NOMO-1 (cell line): ENCODE data around the gene RBFOX2.
"Not testable (repeated sequence)": the region's sequence is repeated elsewhere in the genome, so short reads cannot be mapped to it uniquely, and the experiment has no call there.

Experiments
- DNase-seq, 2 experiments: peaks; one replicate each; lab custom pipeline; 2025; ENCODE audit not compliant: unreplicated experiment in 2 of 2; lab: John Stamatoyannopoulos, UW

Gene RBFOX2

GRCh38 chr22:35749808-35750207 is 278.8 kb downstream of the RBFOX2 start:
- DNase-seq: no peak

GRCh38 chr22:35746946-35747703 is 281.5 kb downstream of the RBFOX2 start:
- no peak for DNase-seq

- DNase-seq: no peak
These were observed 282.4 kb downstream of the RBFOX2 start for GRCh38 chr22:35746248-35746647.

- no peak for DNase-seq
These were observed 285.2 kb downstream of the RBFOX2 start for GRCh38 chr22:35743326-35743860.

- DNase-seq: no peak
These were observed 286.1 kb downstream of the RBFOX2 start for GRCh38 chr22:35742342-35743100.

GRCh38 chr22:35740616-35741015 is 288.0 kb downstream of the RBFOX2 start:
- no peak for DNase-seq

- no peak for DNase-seq
These were observed 288.7 kb downstream of the RBFOX2 start for GRCh38 chr22:35739931-35740380.

- DNase-seq: no peak
These were observed 289.3 kb downstream of the RBFOX2 start for GRCh38 chr22:35739076-35739930.

- DNase-seq: not testable (repeated sequence)
These were observed 290.7 kb downstream of the RBFOX2 start for GRCh38 chr22:35737886-35738285.

GRCh38 chr22:35736701-35737100 is 291.9 kb downstream of the RBFOX2 start:
- DNase-seq: no peak

GRCh38 chr22:35736166-35736565 is 292.5 kb downstream of the RBFOX2 start:
- DNase-seq: no peak

GRCh38 chr22:35735542-35735941 is 293.1 kb downstream of the RBFOX2 start:
- no peak for DNase-seq

- DNase-seq: no peak
These were observed 294.2 kb downstream of the RBFOX2 start for GRCh38 chr22:35734517-35734827.

- DNase-seq: no peak
These were observed 294.7 kb downstream of the RBFOX2 start for GRCh38 chr22:35733791-35734516.

GRCh38 chr22:35733036-35733435 is 295.6 kb downstream of the RBFOX2 start:
- DNase-seq: no peak

GRCh38 chr22:35732116-35732515 is 296.5 kb downstream of the RBFOX2 start:
- DNase-seq: no peak

- no peak for DNase-seq
These were observed 297.3 kb downstream of the RBFOX2 start for GRCh38 chr22:35731321-35731720.

- DNase-seq: no peak
These were observed 299.3 kb downstream of the RBFOX2 start for GRCh38 chr22:35729309-35729698.

- DNase-seq: no peak
These were observed 299.9 kb downstream of the RBFOX2 start for GRCh38 chr22:35728639-35729308.

GRCh38 chr22:35727436-35727835 is 301.2 kb downstream of the RBFOX2 start:
- no peak for DNase-seq
